ENCODE measurements around the gene C20orf202. TPM values are rescaled to one million over a fixed set of nuclear protein-coding genes. Genes with fewer than 3 reads are reported as not detected.

C20orf202 gene
- total and polyA plus RNA-seq, 2 experiments from 2014 or later, result not detected

- TF ChIP-seq CTCF (conservative IDR thresholded peaks at IDR 0.05; ENCODE audit: low read depth in 2 of 2), result no peak
- no peak for TF ChIP-seq EZH2phosphoT487 (IDR thresholded peaks at IDR 0.05; ENCODE audit: unreplicated experiment)
- no peak for TF ChIP-seq ZNF114 (CRISPR knock-in tag; IDR thresholded peaks at IDR 0.05)
- TF ChIP-seq REST (IDR thresholded peaks at IDR 0.05; ENCODE audit: unreplicated experiment), result no peak
- no peak for TF ChIP-seq POLR2AphosphoS5 (IDR thresholded peaks at IDR 0.05; ENCODE audit: low read depth)
- TF ChIP-seq STAT1 (IDR thresholded peaks at IDR 0.05; ENCODE audit: unreplicated experiment), result no peak
- TF ChIP-seq ZNF331 (CRISPR knock-in tag; IDR thresholded peaks at IDR 0.05; ENCODE audit: low read depth), result no peak
Observed at GRCh38 chr20:1214838-1215261, 11.6 kb downstream of the C20orf202 start (continued).

GRCh38 chr20:1215386-1216170 is 12.3 kb downstream of the C20orf202 start:
- Mint-ChIP-seq H3K27me3 (ENCODE audit: insufficient read depth, low read depth, poor library complexity) (no peaks in the 10 kb centered on the region), H3K9me3 (peaks cover 29% of the 10 kb centered on the region; the same call in 2 of the 3 replicates), H3K27ac (peak overlapping the region; percentile 46), H3K36me3 (ENCODE audit: low read depth) (no peaks in the 10 kb centered on the region; the same call in 1 of the 3 replicates), H3K4me3 (no peak overlapping the region), H3K4me1 (peaks cover 24% of the 10 kb centered on the region)
- Histone ChIP-seq H3K9me2 (ENCODE audit: insufficient read depth) (no peaks in the 10 kb centered on the region), H3K4me2 (no peak overlapping the region), H3K4me3 (no peak overlapping the region), H3K79me2 (replicated peaks; ENCODE audit: insufficient read depth) (no peaks in the 10 kb centered on the region), H4K20me1 (replicated peaks; ENCODE audit: insufficient read depth) (no peaks in the 10 kb centered on the region), H3K27ac (ENCODE audit: low read depth) (no peak overlapping the region), H3F3A (replicated peaks; ENCODE audit: low read depth) (no peaks in the 10 kb centered on the region), H3K4me1 (ENCODE audit: insufficient read depth) (peaks cover 16% of the 10 kb centered on the region), H3K27me3 (ENCODE audit: insufficient read depth) (no peaks in the 10 kb centered on the region), H3K36me3 (ENCODE audit: insufficient read depth) (no peaks in the 10 kb centered on the region), H2AFZ (peak overlapping the region; percentile 70)
- DNase-seq (ENCODE audit: low spot score), result no peak
- ATAC-seq, result no peak
- TF ChIP-seq JUNB (IDR thresholded peaks at IDR 0.05; ENCODE audit: unreplicated experiment) (no peak), ZNF331 (CRISPR knock-in tag; IDR thresholded peaks at IDR 0.05; ENCODE audit: low read depth) (no peak), ZNF114 (CRISPR knock-in tag; IDR thresholded peaks at IDR 0.05) (no peak), ZNF462 (CRISPR knock-in tag; IDR thresholded peaks at IDR 0.05) (no peak), EZH2phosphoT487 (IDR thresholded peaks at IDR 0.05; ENCODE audit: unreplicated experiment) (no peak), STAT1 (IDR thresholded peaks at IDR 0.05; ENCODE audit: unreplicated experiment) (no peak), NANOG (IDR thresholded peaks at IDR 0.05; ENCODE audit: borderline replicate concordance) (no peak), ETS1 (IDR thresholded peaks at IDR 0.05) (no peak)
